Adrenal gland (tissue), 5 donors: ENCODE measurements around the gene SMAP2.

Source experiments
- CTCF ChIP-seq, 6 experiments: fragments of 450-650 bp in 4 of 6; fragments of 200-600 bp in 2 of 6; sonication (generic) in 1 of 6; IDR thresholded peaks; 1 replicate in 5 of 6; 2 replicates in 1 of 6; pipeline versions ENCODE4 v1.5.1 to v1.8.0; 2016 to 2021; ENCODE audit warnings: antibody characterized with exemption in 6 of 6, mild to moderate bottlenecking in 2 of 6, moderate library complexity in 1 of 6
- POLR2A ChIP-seq, 2 donors: fragments of 450-650 bp; IDR thresholded peaks; one replicate each; pipeline ENCODE4 v1.6.1; 2017; ENCODE audit warnings: antibody characterized with exemption in 2 of 2, mild to moderate bottlenecking in 2 of 2, moderate library complexity in 1 of 2
- donor health status: DM: no; HTN: no; CAD: no.

DNA sequence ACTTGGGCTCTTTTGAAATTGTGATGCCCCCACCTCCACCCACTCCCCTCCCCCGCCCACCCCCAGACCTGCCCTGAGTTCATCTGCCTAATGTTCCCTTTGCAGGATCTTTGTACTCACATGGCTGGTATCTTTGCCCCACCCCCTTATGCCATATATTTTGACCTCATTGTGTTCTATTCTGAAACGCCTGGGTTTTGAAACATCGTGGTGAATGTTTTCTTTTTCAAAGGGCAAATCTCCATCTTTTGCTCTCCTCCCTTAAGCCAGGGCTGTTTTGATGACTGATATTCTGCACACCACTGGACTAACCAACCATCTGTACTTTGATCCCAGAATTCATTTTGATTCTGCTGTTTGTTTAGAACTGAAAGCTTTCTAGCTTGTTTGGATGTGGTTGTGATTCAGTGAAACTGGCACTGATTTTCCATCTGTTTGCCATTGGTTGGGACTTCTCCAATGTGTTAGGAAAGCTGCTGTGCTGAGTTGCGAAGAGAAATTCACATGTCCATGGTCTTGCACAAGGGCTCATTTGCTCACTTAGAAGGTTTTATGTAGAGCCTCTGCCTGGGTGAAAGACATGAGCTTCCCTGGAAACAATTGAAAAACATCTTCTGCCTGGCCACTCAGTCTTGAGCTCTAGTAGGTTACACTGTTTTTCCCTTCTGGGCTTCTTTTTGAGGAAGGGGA, 16.5 kb downstream of the SMAP2 start:
- no peak for TF ChIP-seq CTCF (IDR thresholded peaks at IDR 0.05)
- TF ChIP-seq POLR2A (IDR thresholded peaks at IDR 0.05), result no peak
